ENCODE data around the gene NECTIN3. TPM values are rescaled to one million over a fixed set of nuclear protein-coding genes. Genes with fewer than 3 reads are reported as not detected.
A peak's percentile ranks its signal among the peaks of the same experiment; 100 is the strongest.

Gene NECTIN3
- total RNA-seq, 1 donor from 2014 or later, result 157 TPM

DNA sequence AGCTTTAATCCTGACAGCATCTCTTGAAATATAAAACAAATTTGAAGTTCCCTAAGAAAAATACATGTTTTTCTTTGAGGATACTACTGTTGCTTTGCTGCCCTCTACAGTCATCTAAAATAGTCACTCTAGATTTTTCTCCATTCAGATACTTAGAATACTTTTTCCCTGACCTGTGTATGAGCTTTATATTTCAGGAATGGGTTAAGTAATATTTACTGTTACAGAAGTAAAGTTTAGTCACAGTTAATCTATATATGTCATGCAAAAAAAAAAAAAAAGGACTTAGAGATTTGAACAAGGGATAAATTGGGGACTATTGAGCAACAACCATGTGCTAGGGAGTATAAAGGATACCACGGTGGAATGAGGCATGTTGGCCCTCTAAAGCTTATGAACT is 8.8 kb downstream of the NECTIN3 start:
- DNase-seq (ENCODE audit: low spot score in 2 of 2) (no peak), FAIRE-seq (peak; percentile 53)

DNA sequence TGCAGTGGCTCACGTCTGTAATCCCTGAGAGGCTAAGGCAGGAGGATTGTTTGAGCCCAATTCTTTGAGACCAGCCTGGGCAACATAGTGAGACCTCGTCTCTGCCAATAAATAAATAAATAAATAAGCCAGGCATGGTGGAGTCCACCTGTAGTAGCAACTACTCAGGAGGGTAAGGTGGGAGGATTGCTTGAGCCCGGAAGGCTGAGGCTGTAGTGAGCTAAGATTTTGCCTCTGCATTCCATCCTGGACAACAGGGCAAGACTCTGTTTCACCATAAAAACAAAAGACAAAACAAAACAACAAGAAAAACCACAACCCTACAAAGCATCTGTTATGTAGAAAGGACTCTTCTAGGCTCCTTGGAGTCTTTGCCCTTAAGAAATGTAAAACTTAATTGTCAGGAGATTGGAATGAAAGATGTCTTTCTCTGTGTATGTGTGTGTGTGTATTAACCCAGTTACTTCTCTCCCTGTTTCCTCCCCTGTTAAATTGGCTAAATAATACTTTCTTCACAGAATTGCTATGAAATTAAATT is 9.5 kb downstream of the NECTIN3 start:
- DNase-seq (ENCODE audit: low spot score in 2 of 2) (no peak), FAIRE-seq (no peak)

DNA sequence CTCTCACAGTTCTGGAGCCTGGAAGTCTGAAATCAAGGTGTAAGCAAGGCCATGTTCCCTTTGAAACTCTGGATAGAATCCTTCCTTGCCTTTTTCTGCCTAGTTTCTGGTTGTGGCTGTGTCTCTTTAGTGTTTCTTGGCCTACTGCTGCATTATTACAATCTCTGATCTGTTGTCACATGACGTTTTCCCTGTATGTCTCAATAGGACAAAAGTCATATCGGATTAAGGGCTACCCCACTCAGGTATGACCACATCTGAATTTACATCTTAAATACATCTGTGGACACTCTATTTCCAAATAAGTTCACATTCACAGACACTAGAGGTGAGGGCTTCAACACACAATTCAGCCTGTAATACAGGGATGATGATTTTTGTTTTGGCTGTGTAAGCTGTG is 13.3 kb downstream of the NECTIN3 start:
- no peak for FAIRE-seq
- no peak for DNase-seq (ENCODE audit: low spot score in 2 of 2)

DNA sequence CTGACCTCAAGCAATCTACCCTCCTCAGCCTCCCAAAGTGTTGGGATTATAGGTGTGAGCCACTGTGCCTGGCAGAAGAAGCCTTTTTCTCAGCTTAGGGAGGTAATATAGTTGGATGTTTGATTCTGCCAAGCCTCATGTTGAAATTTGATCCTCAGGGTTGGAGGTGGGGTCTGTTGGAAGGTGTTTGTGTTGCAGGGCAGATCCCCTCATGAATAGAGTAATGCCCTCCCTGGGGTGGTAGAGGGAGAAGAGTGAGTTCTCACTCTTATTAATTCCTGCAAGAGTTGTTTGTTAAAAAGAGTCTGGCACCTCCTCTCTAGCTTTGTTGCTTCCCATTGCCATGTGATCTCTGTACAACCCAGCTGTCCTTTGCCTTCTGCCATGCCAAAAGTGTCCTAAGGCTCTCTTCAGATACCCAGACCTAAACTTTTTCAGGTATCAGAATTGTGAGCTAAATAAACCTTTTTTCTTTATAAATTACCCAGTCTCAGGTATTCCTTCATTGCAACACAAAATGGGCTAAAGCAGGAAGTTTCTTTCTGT is 16.4 kb downstream of the NECTIN3 start:
- FAIRE-seq (no peak), DNase-seq (ENCODE audit: low spot score in 2 of 2) (no peak)

DNA sequence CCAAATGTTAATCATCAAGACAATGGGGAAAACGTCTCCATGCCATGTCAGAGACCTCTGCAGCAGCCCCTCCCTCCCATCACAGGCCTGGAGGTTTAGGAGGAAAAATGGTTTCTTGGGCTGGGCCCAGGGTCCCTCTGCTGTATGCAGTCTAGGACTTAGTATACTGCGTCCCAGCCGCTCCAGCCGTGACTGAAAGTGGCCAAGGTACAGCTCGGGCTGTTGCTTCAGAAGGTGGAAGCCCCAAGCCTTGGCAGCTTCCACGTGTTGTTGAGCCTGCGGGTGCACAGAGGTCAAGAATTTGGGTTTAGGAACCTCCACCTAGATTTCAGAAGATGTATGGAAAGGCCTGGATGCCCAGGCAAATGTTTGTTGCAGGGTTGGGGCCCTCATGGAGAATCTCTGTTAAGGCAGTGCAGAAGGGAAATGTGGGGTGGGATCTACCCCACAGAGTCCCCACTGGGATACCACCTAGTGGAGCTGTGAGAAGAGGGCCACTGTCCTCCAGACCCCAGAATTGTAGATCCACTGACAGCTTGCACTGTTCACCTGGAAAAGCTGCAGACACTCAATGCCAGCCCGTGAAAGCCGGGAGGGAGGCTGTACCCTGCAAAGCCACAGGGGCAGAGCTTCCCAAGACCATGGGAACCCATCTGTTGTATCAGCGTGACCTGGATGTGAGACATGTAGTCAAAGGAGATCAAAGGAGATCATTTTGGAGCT is 25.0 kb downstream of the NECTIN3 start:
- FAIRE-seq, result no peak
- DNase-seq (ENCODE audit: low spot score in 2 of 2), result no peak

DNA sequence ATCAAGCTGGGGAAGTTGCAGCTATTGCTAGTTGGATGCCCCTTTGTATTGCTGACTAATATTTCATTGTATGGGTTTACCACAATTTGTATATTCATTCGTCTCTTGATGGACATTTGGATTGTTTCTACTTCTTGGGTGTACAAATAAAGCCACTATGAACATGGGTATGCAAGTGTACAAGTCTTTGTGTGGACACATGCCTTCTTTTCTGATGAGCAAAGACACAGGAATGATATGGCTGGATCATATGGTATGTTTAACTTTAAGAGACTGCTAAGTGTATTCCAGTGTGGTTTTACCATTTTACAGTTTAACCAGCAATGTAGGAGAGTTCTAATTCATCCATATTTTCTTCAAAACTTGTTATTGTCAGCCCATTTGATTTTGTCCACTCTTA is 32.2 kb downstream of the NECTIN3 start:
- DNase-seq (ENCODE audit: low spot score in 2 of 2), result no peak
- no peak for FAIRE-seq

DNA sequence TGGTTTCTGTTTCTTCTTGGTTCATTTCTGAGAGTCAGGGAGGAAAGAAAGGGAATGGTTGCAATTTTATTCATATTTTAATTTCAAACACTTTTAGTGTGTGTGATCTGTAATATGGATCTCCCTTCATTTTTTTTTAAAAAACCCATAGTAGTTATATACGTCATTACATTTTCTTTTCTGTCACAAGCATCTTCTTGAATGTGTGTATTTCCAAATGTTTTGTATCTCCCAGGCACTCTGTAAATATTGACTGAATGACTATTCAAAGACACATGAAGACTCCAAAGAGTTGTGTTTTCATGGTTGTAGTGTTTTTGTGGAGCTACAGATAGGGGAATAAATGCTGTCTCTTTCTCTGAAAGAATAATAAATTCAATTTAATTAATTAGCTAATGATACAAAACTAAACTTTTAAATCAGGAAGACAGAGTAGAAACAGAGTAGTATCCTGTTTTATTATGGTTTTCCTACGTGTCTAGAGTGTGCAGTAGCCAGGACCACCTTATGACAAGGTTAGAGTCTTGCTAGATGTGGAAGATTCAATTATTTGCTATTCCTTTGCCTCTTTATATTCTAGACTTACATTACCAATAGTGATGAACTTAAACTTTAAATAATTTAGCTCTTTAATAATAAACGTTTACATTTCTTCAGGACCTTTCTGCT is 35.5 kb downstream of the NECTIN3 start:
- FAIRE-seq (no peak), DNase-seq (ENCODE audit: low spot score in 2 of 2) (no peak)

DNA sequence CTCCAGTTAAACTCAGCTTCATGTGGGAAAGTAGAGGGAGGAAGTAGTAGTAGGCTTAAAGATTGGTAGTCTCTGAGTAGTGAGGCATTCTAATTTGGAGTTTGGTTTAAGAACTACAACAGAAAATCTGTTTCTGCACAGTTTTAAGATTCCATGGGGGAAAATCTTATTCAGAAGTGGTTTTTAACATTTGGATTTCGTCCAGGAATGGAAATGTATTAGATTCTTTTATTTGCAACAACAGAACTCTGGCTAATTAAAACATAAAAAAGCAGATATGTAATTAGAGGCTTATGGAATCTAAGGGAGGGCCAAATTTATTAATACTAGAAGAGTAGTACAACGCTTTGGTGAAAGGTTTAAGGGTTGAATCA is 36.0 kb downstream of the NECTIN3 start:
- DNase-seq (ENCODE audit: low spot score in 2 of 2), result no peak
- FAIRE-seq, result no peak

DNA sequence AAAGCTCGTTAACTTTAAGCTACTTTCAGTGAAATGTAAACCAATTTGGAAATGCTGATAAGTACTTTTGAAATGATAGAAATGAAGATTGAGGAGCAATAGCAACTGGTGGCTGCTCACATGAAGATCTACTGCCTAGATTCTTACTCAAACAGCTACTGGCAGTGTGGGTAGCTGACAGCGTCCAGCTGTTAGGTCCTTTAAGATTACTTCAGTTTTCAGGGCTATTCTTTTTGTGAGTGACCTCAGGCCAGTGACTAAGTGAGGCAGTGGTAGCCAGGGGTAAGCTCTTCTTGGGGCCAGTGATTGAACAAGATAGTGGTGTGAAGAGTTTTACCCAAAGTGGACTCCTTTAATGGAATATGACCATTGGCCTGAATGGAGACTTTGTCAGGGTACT is 41.3 kb downstream of the NECTIN3 start:
- DNase-seq (ENCODE audit: low spot score in 2 of 2) (no peak), FAIRE-seq (no peak)

DNA sequence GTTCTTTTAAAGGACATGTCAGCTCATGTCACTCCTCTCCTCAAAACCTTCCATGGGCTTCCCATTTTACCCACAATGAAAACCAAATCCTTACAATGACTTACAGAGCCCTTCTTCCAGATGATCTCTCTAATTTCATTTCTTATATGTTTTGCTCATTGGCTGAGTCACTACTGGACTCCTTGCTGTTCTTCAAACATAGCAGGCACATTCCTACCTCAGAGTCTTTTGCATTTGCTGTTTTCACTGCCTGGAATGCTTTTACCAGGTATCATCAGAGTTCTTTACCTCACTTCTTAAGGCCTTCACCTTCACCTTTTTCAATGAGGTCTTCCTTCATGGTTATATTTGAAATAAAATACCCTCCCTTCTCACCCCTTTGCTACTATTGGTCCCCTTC is 57.3 kb downstream of the NECTIN3 start:
- DNase-seq (ENCODE audit: low spot score in 2 of 2) (no peak), FAIRE-seq (no peak)

DNA sequence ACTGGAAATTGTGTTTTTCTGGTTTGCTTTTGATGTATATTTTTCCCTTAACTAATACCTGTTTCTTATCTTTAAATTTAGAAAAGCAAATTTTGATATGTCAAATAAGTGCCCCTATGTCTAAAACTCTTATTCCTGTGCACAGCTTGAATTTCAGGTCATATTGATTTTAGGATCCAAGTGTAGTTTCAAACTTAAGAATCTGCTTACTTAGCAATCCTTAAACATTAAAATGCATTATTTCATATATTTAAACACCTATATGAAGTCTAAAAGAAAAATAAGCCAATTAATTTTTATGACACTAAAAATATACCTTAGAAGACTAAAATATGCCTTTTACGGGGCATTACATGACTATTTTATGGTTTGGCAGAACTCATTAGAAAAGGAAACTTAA is 59.2 kb downstream of the NECTIN3 start:
- no peak for DNase-seq (ENCODE audit: low spot score in 2 of 2)
- FAIRE-seq, result no peak

DNA sequence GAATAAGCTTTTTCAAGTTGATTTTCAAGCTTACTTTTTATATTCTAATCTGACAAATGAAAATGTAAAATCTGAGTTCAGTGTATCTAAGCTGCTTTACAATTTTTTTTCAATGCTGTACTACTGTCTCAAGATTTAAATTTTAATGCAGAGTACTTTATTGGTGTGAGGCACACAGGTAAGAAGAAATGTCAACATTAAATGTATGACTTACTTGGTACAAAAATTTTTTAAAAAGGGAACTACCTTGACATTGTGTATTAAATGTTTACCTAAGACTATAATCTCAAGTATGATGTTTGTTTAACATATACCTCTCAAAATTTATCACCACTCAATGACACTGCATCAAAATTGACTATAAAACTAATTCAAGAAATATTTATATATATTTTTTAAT is 62.7 kb downstream of the NECTIN3 start:
- no peak for FAIRE-seq

DNA sequence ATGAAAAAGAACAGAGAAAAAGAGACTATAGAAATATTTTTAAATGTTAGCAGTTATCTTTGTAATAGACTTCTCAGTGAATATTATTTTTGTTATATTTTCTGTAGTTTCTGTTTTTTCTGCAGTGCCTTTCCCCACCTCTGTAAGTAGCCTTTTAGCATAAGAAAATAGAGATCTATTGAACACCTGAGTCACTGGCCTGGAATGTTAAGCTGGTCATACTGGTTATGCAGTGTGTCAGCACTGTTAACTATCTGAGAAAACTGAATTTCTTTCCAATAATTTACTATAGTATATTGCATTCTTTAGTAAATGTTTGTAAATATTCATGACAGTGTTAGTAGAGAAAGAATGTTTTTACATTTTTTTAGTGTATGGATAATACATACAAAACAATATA is 79.8 kb downstream of the NECTIN3 start:
- no peak for DNase-seq (ENCODE audit: low spot score in 2 of 2)
- peak; percentile 15 for FAIRE-seq

More for the DNA sequence above, 62.7 kb downstream of the NECTIN3 start:
- no peak for DNase-seq (ENCODE audit: low spot score in 2 of 2)

DNA sequence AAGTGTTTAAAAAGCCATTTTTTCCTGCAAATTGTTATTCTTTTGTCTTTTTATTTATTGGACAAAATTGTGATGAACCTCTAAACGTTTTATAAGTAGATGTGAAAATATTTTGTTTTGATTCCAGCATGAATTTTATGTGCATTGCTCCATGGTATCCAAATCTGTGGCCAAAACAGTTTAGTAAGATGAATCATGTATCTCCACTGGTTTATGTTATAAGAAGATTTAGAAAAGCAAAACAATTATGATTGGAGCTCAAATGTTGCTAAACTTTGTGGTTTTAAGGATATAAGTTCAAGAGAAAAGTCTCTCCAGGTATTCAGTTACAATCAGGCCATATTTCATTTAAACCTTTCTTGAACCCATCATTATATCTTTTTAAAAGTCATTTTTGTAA is 80.9 kb downstream of the NECTIN3 start:
- FAIRE-seq (no peak), DNase-seq (ENCODE audit: low spot score in 2 of 2) (no peak)

DNA sequence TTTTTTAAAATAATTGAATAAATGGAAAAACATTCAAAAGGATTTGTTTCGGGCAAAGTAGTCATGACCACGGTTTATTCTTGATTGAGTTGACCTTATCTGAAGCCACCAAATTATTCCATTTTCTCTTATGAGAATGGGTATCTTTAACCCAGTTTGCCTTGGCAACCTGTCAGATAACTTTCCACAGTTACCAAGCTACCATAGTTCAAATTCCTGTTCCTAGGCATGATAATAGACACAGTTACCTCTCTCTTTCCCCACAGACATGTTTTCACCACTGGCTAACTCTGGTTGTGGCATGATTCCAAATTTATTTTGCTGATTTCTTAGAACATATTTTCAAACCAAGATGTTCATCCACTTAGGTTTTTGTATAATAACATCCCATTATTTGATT is 84.9 kb downstream of the NECTIN3 start:
- FAIRE-seq (no peak), DNase-seq (ENCODE audit: low spot score in 2 of 2) (no peak)

DNA sequence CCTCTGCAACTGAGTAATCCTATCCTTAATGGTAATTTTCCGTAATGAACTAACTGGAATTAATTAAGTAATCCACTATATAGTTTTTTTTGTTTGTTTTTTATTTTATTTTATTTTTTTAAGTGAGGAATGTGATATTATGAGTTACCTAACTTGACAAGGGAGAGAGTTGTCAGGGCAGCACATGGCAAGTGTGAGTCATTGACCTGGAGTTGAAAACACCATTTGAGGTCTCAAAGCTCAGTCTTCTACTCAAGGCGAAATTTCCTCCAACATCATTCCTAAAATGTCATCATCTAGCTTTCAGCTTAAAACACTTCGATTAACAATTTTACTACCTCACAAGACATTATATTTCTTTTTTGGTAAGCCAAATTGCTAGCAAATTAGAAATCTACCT is 87.8 kb downstream of the NECTIN3 start:
- FAIRE-seq (no peak), DNase-seq (ENCODE audit: low spot score in 2 of 2) (no peak)

DNA sequence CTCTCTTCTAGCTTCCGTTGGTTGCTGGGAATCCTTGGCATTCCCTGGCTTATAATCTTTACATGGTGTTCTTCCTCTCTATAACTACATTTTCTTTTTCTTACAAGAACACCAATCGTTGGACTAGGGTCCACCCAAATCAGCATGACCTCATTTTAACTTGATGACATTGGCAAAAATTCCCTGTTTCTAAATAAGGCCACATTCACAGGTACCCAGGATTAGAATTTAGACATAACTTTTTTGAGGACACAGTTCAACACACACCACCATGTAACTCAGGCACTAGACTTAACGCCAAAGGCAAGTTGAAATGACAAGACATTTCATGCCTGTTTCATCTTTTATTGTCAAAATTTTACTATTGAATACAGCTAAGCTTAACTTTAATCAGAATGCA is 93.0 kb downstream of the NECTIN3 start:
- FAIRE-seq (no peak), DNase-seq (ENCODE audit: low spot score in 2 of 2) (no peak)

DNA sequence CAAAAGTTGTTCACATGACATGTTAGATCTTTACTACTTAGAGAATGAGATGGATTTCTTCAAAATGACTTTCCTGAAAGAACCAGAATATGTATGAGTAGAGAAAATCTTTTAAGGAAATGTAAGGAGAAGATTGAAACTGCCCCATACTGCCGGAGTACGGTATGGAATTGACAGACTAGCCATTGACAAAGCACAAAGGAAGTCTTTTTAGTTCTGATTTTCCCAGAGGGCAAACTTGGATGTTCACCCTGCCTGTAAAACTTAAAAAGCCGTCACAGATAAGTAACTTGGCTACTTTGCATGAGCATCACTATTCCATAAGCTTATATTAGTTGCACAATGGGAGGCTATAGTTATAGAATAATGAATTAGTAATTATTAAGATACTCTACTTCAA is 93.8 kb downstream of the NECTIN3 start:
- FAIRE-seq (no peak), DNase-seq (ENCODE audit: low spot score in 2 of 2) (no peak)

DNA sequence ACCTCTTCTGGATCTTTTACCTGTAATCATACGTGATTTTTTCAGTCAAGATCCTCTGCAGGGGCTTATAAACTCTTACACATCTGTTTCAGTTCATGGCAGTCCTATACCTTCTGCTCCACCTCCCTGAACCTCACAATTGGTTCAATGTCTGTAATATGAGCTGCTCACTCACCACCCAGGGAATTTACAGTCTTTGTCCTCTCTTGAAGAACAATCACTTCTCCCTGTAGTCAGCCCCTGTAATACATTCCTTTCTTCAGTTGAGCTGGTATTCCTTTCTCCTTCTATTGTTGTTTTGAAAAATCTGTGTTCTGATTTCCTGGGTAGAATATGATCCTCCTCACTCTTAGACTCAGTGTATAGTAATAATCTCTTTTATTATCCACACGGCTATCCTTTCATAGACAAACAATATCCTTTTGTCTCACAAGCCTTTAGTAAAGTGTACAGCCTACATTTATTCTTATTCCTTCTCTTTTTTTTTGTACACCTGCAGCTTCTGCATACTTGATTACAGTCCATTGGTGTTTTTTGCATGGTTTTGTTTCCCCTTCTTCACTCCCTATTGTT is 101.8 kb downstream of the NECTIN3 start:
- FAIRE-seq (no peak), DNase-seq (ENCODE audit: low spot score in 2 of 2) (no peak)

DNA sequence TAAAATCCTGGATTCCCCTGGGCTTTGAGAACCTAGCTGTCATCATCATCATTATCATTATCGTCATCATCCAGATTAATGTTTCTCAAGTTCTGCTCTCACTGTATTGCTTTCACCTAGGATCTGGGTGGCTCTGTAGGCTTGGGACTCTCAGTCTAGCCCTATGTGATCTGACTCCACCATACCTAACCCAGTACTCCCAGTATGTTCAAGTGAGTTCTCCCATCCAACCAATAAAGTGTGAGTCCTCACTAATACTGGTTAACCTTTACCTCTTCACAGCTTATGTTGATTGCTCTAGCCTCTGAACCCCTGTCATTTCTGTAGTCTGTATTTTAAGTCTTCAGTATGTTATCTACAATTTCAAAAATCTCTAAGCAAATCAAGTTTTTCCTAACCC is 102.3 kb downstream of the NECTIN3 start:
- no peak for FAIRE-seq
- no peak for DNase-seq (ENCODE audit: low spot score in 2 of 2)

DNA sequence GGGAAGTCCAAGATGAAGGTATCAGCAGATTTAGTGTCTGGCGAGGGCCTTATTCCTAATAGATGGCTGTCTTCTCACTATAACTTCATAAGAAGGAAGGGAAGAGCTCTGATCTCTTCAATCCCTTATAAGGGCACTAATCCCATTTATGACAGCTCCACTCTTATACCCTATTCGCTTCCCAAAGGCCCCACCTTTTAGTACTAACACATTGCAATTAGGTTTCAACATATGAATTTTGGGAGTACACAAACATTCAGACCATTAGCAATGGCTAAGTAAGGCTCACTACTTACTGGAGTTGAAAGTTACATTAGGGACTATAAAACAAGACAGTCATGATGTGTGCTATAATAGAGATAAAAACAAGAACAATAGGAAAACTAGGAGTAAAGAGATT is 118.9 kb downstream of the NECTIN3 start:
- FAIRE-seq (no peak), DNase-seq (ENCODE audit: low spot score in 2 of 2) (no peak)

DNA sequence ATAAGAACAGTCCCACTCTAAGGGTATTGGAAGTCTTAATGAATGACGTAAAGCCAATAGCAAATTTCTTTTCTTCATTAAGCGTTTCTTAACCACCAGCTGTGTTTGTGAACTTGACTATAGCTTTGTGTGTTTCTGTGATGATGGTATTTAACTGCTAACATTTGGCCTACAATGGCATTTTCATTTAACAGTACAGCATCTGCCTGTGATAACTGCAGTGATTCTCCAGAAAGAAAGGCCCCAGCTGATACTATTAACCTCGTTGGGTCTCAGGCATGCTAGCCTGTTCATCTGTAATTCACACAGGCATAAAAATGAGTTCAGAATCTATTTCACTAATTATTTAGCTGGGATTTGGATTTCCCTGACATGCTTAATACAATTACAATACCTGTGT is 121.9 kb downstream of the NECTIN3 start:
- FAIRE-seq (no peak), DNase-seq (ENCODE audit: low spot score in 2 of 2) (no peak)

All from frontal cortex (tissue), 4 donors.